Measurements from ENCODE around the gene NDUFA6. TPM values are rescaled to one million over a fixed set of nuclear protein-coding genes. Genes with fewer than 3 reads are reported as not detected.
"Not testable (repeated sequence)": the region's sequence is repeated elsewhere in the genome, so short reads cannot be mapped to it uniquely, and the experiment has no call there.

The NDUFA6 gene
- total RNA-seq, 3 donors from 2014 or later, result 37.3 to 61.1 (median 45.2) TPM

DNA sequence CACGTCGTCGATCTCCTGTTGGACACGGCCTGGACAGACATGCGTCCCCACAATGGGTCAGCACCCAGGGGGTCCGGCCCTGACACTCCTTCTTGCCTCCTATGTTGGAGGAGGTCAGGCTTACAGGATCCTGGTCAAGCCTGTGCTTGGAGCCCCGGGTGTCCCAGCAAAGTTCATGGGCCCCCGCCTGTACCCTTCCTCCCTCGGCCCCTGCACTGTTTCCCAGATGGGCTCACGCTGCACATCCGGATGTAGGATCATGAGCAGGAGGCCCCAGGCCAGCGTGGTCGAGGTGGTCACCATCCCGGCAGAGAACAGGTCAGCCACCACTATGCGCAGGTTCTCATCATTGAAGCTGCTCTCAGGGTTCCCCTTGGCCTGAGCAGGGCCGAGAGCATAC lies 37.0 kb upstream of the NDUFA6 start:
- H3K4me1 ChIP-seq, result no peaks in the 10 kb centered on the region
- no peaks in the 10 kb centered on the region for H3K9me3 ChIP-seq
- intact Hi-C loops (cut with DNase I; ENCODE audit: low total_unique reads), result no loop called here
- TF ChIP-seq, protein P1, sequence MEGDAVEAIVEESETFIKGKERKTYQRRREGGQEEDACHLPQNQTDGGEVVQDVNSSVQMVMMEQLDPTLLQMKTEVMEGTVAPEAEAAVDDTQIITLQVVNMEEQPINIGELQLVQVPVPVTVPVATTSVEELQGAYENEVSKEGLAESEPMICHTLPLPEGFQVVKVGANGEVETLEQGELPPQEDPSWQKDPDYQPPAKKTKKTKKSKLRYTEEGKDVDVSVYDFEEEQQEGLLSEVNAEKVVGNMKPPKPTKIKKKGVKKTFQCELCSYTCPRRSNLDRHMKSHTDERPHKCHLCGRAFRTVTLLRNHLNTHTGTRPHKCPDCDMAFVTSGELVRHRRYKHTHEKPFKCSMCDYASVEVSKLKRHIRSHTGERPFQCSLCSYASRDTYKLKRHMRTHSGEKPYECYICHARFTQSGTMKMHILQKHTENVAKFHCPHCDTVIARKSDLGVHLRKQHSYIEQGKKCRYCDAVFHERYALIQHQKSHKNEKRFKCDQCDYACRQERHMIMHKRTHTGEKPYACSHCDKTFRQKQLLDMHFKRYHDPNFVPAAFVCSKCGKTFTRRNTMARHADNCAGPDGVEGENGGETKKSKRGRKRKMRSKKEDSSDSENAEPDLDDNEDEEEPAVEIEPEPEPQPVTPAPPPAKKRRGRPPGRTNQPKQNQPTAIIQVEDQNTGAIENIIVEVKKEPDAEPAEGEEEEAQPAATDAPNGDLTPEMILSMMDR (IDR thresholded peaks at IDR 0.05), result no peak
- no peak for TF ChIP-seq POLR2AphosphoS5 (IDR thresholded peaks at IDR 0.05)
- TF ChIP-seq POLR2A (IDR thresholded peaks at IDR 0.05), result no peak
- no peaks in the 10 kb centered on the region for H3K27me3 ChIP-seq
- DNase-seq (ENCODE audit: low spot score in 2 of 2), result no peak
- no peaks in the 10 kb centered on the region for H3K36me3 ChIP-seq
- no peak overlapping the region for H3K27ac ChIP-seq
- no peak overlapping the region for H3K4me3 ChIP-seq

DNA sequence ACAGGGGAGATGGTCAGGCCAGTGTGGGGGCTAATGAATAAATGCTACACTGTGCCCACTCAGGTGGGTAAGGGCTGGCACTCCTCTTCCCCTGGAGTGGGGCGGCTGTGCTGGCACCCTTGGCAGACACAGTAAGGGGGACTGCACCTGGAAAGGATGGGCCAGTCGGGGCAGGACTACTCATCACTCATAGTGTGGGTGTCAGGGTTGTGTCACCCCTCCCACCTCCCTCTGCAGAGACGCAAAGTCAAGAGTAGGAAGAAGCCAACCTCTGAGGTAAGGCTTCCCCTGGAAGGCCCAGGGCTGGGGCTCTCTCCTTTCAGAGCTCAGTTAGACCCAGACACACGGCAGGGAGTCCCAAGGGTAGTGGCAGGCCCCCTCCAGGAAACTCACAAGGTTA lies 33.0 kb upstream of the NDUFA6 start:
- H3K9me3 ChIP-seq; H3K27me3 ChIP-seq; H3K27ac ChIP-seq; intact Hi-C loops (cut with DNase I; ENCODE audit: low total_unique reads); DNase-seq (ENCODE audit: low spot score in 2 of 2); H3K4me1 ChIP-seq; H3K4me3 ChIP-seq; H3K36me3 ChIP-seq: not testable (repeated sequence)

DNA sequence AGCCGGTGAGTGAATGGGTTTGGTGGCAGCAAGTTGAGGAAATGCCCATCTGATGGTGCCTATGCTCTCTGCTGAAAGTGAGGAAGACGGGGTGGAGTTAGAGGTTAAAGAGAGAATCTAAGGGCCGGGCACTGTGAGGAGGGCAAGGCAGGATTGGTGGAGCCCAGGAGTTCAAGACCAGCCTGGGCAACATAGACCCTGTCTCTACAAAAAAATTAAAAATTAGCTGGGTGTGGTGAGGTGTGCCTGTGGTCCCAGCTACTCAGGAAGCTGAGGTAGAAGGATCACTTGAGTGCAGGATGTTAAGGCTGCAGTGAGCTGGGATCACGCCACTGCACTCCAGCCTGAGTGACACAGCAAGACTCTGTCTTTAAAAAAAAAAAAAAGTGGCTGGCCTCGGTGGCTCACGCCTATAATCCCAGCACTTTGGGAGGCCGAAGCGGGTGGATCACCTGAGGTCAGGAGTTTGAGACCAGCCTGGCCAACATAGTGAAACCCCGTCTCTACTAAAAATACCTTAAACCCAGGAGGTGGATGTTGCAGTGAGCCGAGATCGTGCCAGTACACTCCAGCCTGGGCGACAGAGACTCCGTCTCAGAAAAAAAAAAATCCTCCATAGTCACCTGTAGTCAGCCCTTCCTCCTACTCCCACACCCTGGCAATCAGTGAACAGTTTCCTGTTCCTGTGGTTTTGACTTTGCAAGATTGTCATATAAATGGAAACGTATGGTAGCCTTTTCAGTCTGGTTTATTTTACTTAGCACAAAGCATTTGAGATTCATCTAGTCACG lies 29.9 kb upstream of the NDUFA6 start:
- H3K4me3 ChIP-seq; H3K4me1 ChIP-seq; H3K27ac ChIP-seq; DNase-seq (ENCODE audit: low spot score in 2 of 2); intact Hi-C loops (cut with DNase I; ENCODE audit: low total_unique reads); H3K36me3 ChIP-seq; H3K27me3 ChIP-seq: not testable (repeated sequence)
- H3K9me3 ChIP-seq, result peaks cover 3 to 11% of the 10 kb centered on the region in 2 donors

DNA sequence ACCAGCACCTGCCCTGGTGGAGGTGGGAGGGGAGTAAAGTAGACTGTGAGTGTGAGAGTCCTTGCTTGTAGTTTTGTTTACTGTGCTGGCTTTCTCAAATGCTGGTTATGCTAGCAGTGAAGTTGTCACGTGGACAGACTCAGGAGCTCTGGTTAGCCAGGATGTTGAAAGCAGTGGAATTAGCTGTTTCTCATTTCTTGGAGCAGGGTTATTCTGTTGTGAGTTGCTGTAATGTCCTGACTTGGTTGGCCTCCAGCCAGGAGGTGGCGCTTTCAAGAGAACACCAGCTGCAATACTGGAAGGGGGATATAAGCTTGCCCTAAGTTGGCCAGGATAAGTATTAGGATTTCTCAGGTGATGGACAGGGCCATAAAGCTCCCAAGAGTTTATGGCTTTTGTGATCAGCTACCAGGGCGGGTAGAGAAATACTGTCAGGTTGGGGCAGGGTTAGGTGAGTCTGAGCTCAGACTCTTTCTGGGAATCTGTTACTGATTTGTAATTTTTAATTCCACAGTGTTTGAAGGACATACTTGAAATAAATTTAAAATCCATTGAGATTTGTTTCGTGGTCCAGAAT lies 26.4 kb upstream of the NDUFA6 start:
- no peak for TF ChIP-seq POLR2A (IDR thresholded peaks at IDR 0.05)
- TF ChIP-seq POLR2AphosphoS5 (IDR thresholded peaks at IDR 0.05), result no peak
- TF ChIP-seq, protein P1 (IDR thresholded peaks at IDR 0.05), result no peak
- H3K27ac ChIP-seq, result no peak overlapping the region
- no peak for DNase-seq (ENCODE audit: low spot score in 2 of 2)
- no peak overlapping the region for H3K4me3 ChIP-seq
- H3K27me3 ChIP-seq, result no peaks in the 10 kb centered on the region
- no peaks in the 10 kb centered on the region for H3K36me3 ChIP-seq
- intact Hi-C loops (cut with DNase I; ENCODE audit: low total_unique reads), result no loop called here
- no peaks in the 10 kb centered on the region for H3K4me1 ChIP-seq
- H3K9me3 ChIP-seq, result peaks cover 12 to 23% of the 10 kb centered on the region in 2 donors

DNA sequence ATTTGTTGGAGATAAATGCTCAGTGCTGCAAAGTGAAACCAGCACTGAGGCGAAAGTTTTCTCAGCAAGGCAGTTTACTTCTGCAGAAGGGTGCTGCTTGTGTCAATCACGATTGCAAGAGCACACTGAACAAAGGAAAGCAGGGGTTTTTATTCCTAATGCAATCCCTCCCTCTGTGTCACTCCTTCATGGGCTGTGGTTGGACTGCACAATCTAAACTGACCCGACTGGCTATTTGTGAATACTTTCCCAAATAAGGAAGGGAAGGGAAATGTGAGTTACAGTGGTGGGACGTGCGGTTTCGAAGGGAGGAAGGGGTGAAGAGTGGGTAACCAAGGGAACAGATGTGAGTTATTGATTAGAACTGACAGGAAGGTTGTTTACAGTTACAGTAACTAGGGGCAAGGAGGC lies 24.9 kb upstream of the NDUFA6 start:
- H3K9me3 ChIP-seq, result peaks cover 12 to 23% of the 10 kb centered on the region in 2 donors
- H3K4me1 ChIP-seq; H3K36me3 ChIP-seq; H3K4me3 ChIP-seq; H3K27me3 ChIP-seq; intact Hi-C loops (cut with DNase I; ENCODE audit: low total_unique reads); H3K27ac ChIP-seq; DNase-seq (ENCODE audit: low spot score in 2 of 2): not testable (repeated sequence)

DNA sequence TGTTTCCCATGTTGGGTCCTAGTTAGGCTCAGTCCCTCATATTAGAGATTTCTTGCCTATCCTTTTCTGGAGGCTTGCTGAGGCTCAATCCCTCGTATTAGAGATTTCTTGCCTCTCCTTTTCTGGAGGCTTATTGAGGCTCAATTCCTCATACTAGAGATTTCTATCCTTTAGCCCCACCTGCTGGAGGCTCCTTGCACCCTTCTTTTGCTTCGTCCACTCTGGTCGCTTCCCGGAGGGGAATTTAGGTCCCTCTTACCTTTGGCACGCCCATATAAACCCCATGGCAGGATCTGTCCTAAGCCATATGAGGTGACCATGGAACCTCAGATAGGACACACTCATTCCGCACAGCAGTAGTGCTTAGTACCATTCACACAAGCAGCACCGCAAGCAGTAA lies 24.1 kb upstream of the NDUFA6 start:
- intact Hi-C loops (cut with DNase I; ENCODE audit: low total_unique reads), result no loop called here
- no peak overlapping the region for H3K27ac ChIP-seq
- TF ChIP-seq, protein P1 (IDR thresholded peaks at IDR 0.05), result no peak
- no peak for TF ChIP-seq POLR2AphosphoS5 (IDR thresholded peaks at IDR 0.05)
- TF ChIP-seq POLR2A (IDR thresholded peaks at IDR 0.05), result no peak
- no peaks in the 10 kb centered on the region for H3K4me1 ChIP-seq
- H3K9me3 ChIP-seq, result peaks cover 12 to 23% of the 10 kb centered on the region in 2 donors
- H3K36me3 ChIP-seq, result no peaks in the 10 kb centered on the region
- H3K27me3 ChIP-seq, result no peaks in the 10 kb centered on the region
- no peak overlapping the region for H3K4me3 ChIP-seq
- DNase-seq (ENCODE audit: low spot score in 2 of 2), result no peak

DNA sequence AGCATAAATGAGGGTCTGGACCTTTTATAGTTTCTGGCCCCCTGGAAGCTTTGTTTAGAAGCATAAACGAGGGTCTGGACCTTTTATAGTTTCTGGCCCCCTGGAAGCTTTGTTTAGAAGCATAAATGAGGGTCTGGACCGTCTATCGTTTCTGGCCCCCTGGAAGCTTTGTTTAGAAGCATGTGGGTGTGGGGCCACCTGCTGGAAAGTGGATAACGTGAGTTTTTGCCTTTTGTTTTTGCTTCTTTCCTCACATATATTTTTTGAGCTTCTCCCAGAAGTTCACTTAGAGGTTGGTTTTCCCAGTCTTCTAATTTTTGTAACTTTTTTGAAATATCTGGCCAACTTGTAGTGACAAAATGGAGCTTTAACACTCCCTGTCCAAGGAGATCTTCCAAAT lies 22.2 kb upstream of the NDUFA6 start:
- H3K4me1 ChIP-seq; H3K27ac ChIP-seq; H3K27me3 ChIP-seq; H3K36me3 ChIP-seq; DNase-seq (ENCODE audit: low spot score in 2 of 2); intact Hi-C loops (cut with DNase I; ENCODE audit: low total_unique reads); H3K4me3 ChIP-seq: not testable (repeated sequence)
- peaks cover 12 to 23% of the 10 kb centered on the region in 2 donors for H3K9me3 ChIP-seq
